Endothelial cell of umbilical vein (primary cell): Measurements from ENCODE around the gene PPM1J.

Experiments
- EZH2 ChIP-seq: IDR thresholded peaks from 2 replicates; pipeline ENCODE4 v1.6.1; 2012; ENCODE audit warnings: borderline replicate concordance, low read depth, mild to moderate bottlenecking, moderate library complexity, low read length, inconsistent platforms; ENCODE audit not compliant: severe bottlenecking
- JUN ChIP-seq: IDR thresholded peaks from 2 replicates; pipeline ENCODE4 v1.6.1; 2011; ENCODE audit warnings: borderline replicate concordance, low read depth; ENCODE audit not compliant: insufficient read length, insufficient read depth
- MYC ChIP-seq: IDR thresholded peaks from one replicate; pipeline ENCODE4 v1.6.1; 2011; ENCODE audit warnings: mild to moderate bottlenecking, low read depth, low read length
- POLR2A ChIP-seq: IDR thresholded peaks from 2 replicates; pipeline ENCODE4 v1.6.1; 2012; ENCODE audit warnings: low read depth, mild to moderate bottlenecking, control low read depth, low read length
- TF ChIP-seq, protein P1 (sequence below), 2 donors: IDR thresholded peaks; 1 replicate in 1 of 2; 2 replicates in 1 of 2; pipeline ENCODE4 v1.5.1; 2011; ENCODE audit warnings: low read length in 2 of 2, mild to moderate bottlenecking in 2 of 2, moderate library complexity in 2 of 2, control low read depth in 1 of 2, inconsistent platforms in 1 of 2, low read depth in 1 of 2; ENCODE audit not compliant: insufficient read depth in 1 of 2; ENCODE audit errors: extremely low read depth in 1 of 2
- TF ChIP-seq, protein P2 (sequence below): IDR thresholded peaks from 2 replicates; pipeline ENCODE4 v1.6.1; 2011; ENCODE audit not compliant: insufficient read depth, insufficient read length

DNA sequence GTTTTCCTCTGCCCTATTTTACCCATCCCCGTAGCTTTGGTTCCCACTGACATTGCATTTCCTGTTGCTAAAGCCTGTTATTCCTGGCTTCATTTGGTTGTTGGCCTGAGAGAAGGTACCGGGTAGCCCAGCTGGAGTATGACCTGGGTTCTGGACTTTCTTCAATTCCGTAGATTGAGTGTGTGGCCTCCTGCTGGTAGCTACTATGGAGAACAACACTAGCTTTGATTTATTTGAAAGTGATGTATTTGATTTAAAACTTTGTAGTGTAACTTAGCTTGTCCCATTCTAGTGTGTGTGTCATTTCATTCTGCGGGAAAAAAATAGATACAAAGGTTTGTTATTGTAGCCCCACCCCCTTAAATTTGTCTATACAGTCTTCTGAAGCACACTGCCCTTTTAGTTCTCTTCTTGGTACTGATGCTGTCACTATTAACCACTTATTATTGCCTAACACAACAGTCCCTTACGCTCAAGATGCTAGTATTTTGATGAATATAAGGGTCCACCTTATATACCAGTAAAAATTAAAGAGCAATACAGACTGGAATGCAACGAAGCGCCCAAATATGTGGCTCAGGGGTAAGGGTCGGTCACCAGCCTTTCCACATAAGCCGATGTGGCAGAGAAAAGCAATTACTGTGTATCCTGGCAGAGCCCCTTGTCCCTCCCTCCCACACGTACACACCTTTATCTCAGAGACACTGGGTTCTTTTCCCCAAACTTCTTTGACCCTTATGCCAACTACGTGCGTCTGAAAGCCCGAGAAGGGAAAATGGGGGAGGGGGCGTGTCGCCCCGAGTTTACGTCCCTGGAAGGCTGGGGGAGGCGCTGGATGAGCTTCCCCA, 41.3 kb downstream of the PPM1J start:
- TF ChIP-seq POLR2A (no peak), JUN (no peak), EZH2 (no peak), MYC (no peak)
- TF ChIP-seq, protein P1, sequence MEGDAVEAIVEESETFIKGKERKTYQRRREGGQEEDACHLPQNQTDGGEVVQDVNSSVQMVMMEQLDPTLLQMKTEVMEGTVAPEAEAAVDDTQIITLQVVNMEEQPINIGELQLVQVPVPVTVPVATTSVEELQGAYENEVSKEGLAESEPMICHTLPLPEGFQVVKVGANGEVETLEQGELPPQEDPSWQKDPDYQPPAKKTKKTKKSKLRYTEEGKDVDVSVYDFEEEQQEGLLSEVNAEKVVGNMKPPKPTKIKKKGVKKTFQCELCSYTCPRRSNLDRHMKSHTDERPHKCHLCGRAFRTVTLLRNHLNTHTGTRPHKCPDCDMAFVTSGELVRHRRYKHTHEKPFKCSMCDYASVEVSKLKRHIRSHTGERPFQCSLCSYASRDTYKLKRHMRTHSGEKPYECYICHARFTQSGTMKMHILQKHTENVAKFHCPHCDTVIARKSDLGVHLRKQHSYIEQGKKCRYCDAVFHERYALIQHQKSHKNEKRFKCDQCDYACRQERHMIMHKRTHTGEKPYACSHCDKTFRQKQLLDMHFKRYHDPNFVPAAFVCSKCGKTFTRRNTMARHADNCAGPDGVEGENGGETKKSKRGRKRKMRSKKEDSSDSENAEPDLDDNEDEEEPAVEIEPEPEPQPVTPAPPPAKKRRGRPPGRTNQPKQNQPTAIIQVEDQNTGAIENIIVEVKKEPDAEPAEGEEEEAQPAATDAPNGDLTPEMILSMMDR (IDR thresholded peaks at IDR 0.05; ENCODE audit: extremely low read depth in 1 of 2, insufficient read depth in 1 of 2, low read depth in 1 of 2, low read length in 2 of 2) = peak; percentile 41 to 57
- TF ChIP-seq, protein P2, sequence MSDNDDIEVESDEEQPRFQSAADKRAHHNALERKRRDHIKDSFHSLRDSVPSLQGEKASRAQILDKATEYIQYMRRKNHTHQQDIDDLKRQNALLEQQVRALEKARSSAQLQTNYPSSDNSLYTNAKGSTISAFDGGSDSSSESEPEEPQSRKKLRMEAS = no peak
